ENCODE measurements around the gene PTTG1IP. TPM values are rescaled to one million over a fixed set of nuclear protein-coding genes. Genes with fewer than 3 reads are reported as not detected.

The PTTG1IP gene
- total RNA-seq, 1 donor: 413 TPM

GRCh38 chr21:44892095-44892494 lies 18.6 kb upstream of the PTTG1IP start:
- Histone ChIP-seq H3K9me3 (ENCODE audit: low read depth, low read length) (no peaks in the 10 kb centered on the region), H3K4me1 (ENCODE audit: insufficient read depth, low read length) (no peaks in the 10 kb centered on the region), H3K27ac (ENCODE audit: low read depth, low read length) (no peak overlapping the region), H3K36me3 (ENCODE audit: insufficient read depth, low read length) (no peaks in the 10 kb centered on the region), H3K4me3 (ENCODE audit: insufficient read depth, low read length) (no peak overlapping the region), H3K27me3 (ENCODE audit: insufficient read depth, low read length) (peaks cover 7% of the 10 kb centered on the region), H2AFZ (ENCODE audit: low read length) (no peak overlapping the region), H3K4me2 (ENCODE audit: insufficient read depth, low read length) (no peak overlapping the region), H3K79me2 (ENCODE audit: insufficient read depth, low read length) (no peaks in the 10 kb centered on the region), H4K20me1 (ENCODE audit: insufficient read depth, low read length) (no peaks in the 10 kb centered on the region)
- no peak for DNase-seq (ENCODE audit: insufficient read length, low spot score, missing footprints)
- TF ChIP-seq, protein P1, sequence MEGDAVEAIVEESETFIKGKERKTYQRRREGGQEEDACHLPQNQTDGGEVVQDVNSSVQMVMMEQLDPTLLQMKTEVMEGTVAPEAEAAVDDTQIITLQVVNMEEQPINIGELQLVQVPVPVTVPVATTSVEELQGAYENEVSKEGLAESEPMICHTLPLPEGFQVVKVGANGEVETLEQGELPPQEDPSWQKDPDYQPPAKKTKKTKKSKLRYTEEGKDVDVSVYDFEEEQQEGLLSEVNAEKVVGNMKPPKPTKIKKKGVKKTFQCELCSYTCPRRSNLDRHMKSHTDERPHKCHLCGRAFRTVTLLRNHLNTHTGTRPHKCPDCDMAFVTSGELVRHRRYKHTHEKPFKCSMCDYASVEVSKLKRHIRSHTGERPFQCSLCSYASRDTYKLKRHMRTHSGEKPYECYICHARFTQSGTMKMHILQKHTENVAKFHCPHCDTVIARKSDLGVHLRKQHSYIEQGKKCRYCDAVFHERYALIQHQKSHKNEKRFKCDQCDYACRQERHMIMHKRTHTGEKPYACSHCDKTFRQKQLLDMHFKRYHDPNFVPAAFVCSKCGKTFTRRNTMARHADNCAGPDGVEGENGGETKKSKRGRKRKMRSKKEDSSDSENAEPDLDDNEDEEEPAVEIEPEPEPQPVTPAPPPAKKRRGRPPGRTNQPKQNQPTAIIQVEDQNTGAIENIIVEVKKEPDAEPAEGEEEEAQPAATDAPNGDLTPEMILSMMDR (IDR thresholded peaks at IDR 0.05; ENCODE audit: extremely low read depth, low read depth, low read length): no peak

DNA sequence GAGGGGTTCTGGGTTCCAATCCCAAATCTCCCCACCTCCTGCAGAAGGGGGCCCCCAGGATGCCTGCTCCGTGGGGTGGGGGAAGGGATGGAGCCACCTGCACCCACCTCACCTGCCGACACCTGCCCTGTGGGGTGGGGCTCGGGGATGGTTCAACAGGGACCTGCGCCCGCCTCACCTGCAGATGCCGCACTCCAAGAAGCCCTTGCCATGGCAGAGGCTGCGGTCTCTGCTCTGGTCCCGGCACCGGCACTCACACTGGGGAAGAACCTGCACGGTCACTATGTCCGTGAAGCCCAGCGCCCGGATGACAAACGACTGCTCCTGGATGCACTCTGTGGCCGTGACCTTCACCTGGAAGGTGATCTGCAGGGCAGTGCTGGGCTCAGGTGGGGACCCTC lies 18.1 kb upstream of the PTTG1IP start:
- H3K4me1 ChIP-seq (ENCODE audit: insufficient read depth, low read length): no peaks in the 10 kb centered on the region
- TF ChIP-seq, protein P1 (IDR thresholded peaks at IDR 0.05; ENCODE audit: extremely low read depth, low read depth, low read length): no peak

DNA sequence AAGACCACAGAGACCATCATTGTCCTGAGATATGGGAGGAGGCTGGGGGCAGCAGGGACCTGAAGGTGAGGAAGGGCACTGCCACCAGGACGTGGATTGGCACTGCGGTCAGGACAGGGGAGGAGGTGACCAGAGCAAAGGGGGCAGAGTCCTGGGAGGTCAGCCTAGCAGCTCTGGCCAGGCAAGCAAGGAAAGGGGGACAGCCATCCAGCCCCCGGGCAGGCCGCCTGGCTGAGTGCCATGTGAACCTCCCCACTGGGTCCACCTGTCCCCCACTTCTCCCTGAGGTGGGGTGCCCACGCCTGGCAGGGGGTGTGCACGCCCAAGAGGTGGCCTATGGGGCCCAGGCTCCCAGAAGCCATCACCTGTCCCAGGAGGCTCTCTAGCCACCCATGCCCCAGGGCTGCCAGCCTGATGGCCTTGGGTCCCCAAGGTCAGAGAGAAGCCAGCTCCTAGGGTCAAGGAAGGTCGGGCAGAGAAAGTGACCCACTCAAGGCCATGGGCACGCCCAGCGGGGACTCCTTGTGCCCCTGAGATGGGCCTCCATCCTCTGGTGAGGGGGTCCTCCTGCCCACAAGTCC lies 17.6 kb upstream of the PTTG1IP start:
- no peak for DNase-seq (ENCODE audit: insufficient read length, low spot score, missing footprints)
- Histone ChIP-seq H3K27me3 (ENCODE audit: insufficient read depth, low read length) (peaks cover 7% of the 10 kb centered on the region), H2AFZ (ENCODE audit: low read length) (no peak overlapping the region), H3K4me2 (ENCODE audit: insufficient read depth, low read length) (no peak overlapping the region), H3K4me1 (ENCODE audit: insufficient read depth, low read length) (no peaks in the 10 kb centered on the region), H4K20me1 (ENCODE audit: insufficient read depth, low read length) (no peaks in the 10 kb centered on the region), H3K9me3 (ENCODE audit: low read depth, low read length) (no peaks in the 10 kb centered on the region), H3K4me3 (ENCODE audit: insufficient read depth, low read length) (no peak overlapping the region), H3K79me2 (ENCODE audit: insufficient read depth, low read length) (no peaks in the 10 kb centered on the region), H3K27ac (ENCODE audit: low read depth, low read length) (no peak overlapping the region), H3K36me3 (ENCODE audit: insufficient read depth, low read length) (no peaks in the 10 kb centered on the region)
- TF ChIP-seq, protein P1 (IDR thresholded peaks at IDR 0.05; ENCODE audit: extremely low read depth, low read depth, low read length): no peak

More for the DNA sequence above, 18.1 kb upstream of the PTTG1IP start:
- Histone ChIP-seq H3K79me2 (ENCODE audit: insufficient read depth, low read length) (no peaks in the 10 kb centered on the region), H3K4me2 (ENCODE audit: insufficient read depth, low read length) (no peak overlapping the region), H3K4me3 (ENCODE audit: insufficient read depth, low read length) (no peak overlapping the region), H3K27me3 (ENCODE audit: insufficient read depth, low read length) (peaks cover 7% of the 10 kb centered on the region), H3K9me3 (ENCODE audit: low read depth, low read length) (no peaks in the 10 kb centered on the region), H3K27ac (ENCODE audit: low read depth, low read length) (no peak overlapping the region), H2AFZ (ENCODE audit: low read length) (no peak overlapping the region), H4K20me1 (ENCODE audit: insufficient read depth, low read length) (no peaks in the 10 kb centered on the region), H3K36me3 (ENCODE audit: insufficient read depth, low read length) (no peaks in the 10 kb centered on the region)
- no peak for DNase-seq (ENCODE audit: insufficient read length, low spot score, missing footprints)

- H3K79me2 ChIP-seq (ENCODE audit: insufficient read depth, low read length): no peaks in the 10 kb centered on the region
- no peak overlapping the region for H3K27ac ChIP-seq (ENCODE audit: low read depth, low read length)
- no peaks in the 10 kb centered on the region for H3K9me3 ChIP-seq (ENCODE audit: low read depth, low read length)
- H3K4me1 ChIP-seq (ENCODE audit: insufficient read depth, low read length): no peaks in the 10 kb centered on the region
- TF ChIP-seq, protein P1 (IDR thresholded peaks at IDR 0.05; ENCODE audit: extremely low read depth, low read depth, low read length): no peak
- DNase-seq (ENCODE audit: insufficient read length, low spot score, missing footprints): no peak
- no peak overlapping the region for H2AFZ ChIP-seq (ENCODE audit: low read length)
- no peaks in the 10 kb centered on the region for H4K20me1 ChIP-seq (ENCODE audit: insufficient read depth, low read length)
- no peak overlapping the region for H3K4me2 ChIP-seq (ENCODE audit: insufficient read depth, low read length)
- peaks cover 7% of the 10 kb centered on the region for H3K27me3 ChIP-seq (ENCODE audit: insufficient read depth, low read length)
- no peak overlapping the region for H3K4me3 ChIP-seq (ENCODE audit: insufficient read depth, low read length)
- no peaks in the 10 kb centered on the region for H3K36me3 ChIP-seq (ENCODE audit: insufficient read depth, low read length)
Measured at GRCh38 chr21:44890338-44890931, 16.9 kb upstream of the PTTG1IP start.
